SIG-M5 treated with dmso at 0.1 percent for 504 hours (cell line): ENCODE measurements around the gene PCDHB14.
A peak's percentile ranks its signal among the peaks of the same experiment; 100 is the strongest.
"Not testable (repeated sequence)": the region's sequence is repeated elsewhere in the genome, so short reads cannot be mapped to it uniquely, and the experiment has no call there.

Experiments used
- DNase-seq: peaks from one replicate; lab custom pipeline; 2025; ENCODE audit not compliant: unreplicated experiment; lab: John Stamatoyannopoulos, UW

Gene PCDHB14

DNA sequence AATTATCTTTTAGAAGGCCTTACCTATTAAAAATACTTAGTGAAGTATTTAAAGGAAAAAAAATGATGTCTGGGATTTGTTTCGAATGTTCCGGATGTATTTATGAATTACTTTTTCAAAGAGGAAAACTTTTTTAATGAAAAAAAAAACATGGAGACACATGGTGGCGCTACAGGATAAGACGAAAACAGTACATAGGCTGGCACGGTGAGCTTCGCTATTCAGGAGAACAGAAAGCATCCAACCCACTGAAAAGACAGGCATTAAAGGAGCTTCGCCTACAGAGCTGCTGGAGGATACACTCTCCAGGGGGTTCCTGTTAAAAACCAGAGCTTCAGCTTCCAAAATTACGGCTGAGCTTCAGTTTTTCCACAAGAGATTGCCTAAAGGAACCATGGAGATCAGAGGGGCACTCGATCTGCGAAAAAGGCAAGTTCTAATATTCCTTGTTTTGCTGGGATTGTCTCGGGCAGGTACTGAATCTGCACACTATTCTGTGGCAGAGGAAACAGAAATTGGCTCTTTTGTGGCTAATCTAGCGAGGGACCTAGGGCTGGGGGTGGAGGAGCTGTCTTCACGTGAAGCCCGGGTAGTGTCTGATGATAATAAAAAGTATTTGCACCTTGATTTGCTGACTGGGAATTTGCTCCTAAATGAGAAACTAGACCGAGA lies at the start of gene PCDHB14:
PCDHB14 (plus strand) TSS at position 232 of the 672 bp plus-strand sequence; CDS start at position 395, 163 bp downstream.
- DNase-seq, result peak; percentile 45

DNA sequence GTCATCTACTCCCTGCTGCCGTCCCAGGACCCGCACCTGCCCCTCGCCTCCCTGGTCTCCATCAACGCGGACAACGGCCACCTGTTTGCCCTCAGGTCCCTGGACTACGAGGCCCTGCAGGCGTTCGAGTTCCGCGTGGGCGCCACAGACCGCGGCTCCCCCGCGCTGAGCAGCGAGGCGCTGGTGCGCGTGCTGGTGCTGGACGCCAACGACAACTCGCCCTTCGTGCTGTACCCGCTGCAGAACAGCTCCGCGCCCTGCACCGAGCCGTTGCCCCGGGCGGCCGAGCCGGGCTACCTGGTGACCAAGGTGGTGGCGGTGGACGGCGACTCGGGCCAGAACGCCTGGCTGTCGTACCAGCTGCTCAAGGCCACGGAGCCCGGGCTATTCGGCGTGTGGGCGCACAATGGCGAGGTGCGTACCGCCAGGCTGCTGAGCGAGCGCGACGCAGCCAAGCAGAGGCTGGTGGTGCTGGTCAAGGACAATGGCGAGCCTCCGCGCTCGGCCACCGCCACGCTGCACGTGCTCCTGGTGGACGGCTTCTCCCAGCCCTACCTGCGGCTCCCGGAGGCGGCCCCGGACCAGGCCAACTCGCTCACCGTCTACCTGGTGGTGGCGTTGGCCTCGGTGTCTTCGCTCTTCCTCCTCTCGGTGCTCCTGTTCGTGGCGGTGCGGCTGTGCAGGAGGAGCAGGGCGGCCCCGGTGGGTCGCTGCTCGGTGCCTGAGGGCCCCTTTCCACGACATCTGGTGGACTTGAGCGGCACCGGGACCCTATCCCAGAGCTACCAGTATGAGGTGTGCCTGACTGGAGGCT lies 48.6 kb upstream of the PCDHB14 start:
- DNase-seq, result not testable (repeated sequence)

DNA sequence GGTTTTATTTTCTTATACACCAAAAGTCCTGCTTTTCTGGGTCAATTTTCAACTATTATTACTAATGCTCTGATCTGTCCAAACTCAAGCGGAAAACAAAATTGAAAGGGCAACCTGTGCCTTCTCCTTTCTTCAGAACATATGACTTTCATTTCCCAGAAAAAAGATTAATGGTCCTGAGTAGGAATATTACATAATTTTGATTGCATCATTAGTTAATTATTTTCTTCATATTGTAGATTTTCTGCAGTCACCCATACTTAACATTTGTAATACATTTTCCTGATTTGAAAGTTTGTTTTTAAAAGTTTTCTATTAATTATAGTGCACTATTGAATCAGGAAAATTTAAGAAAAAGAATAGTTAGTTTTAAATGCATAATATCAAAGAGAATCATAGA lies 47.2 kb upstream of the PCDHB14 start:
- DNase-seq, result no peak

DNA sequence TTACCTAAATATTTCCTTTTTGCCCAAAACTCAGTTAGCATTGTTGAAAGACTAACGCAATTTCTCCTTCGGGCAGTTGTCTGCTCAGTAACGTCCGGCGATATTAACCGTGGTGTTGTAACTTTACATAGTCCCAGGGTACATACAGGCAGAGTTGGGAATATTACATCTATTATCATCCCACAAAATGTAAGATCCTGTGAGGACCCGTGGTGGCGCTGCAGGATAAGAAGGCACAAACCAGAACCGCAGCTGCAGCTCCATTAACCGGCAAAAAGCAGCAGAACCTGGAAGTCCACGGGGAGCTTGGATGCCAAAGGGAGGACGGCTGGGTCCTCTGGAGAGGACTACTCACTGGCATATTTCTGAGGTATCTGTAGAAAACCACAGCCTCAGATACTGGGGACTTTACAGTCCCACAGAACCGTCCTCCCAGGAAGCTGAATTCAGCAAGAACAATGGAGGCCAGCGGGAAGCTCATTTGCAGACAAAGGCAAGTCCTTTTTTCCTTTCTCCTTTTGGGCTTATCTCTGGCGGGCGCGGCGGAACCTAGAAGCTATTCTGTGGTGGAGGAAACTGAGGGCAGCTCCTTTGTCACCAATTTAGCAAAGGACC lies 45.5 kb upstream of the PCDHB14 start, which contains the start of gene PCDHB8:
PCDHB8 (plus strand) TSS at position 214 of the 615 bp plus-strand sequence; CDS start at position 459, 245 bp downstream.
- DNase-seq, result not testable (repeated sequence)

DNA sequence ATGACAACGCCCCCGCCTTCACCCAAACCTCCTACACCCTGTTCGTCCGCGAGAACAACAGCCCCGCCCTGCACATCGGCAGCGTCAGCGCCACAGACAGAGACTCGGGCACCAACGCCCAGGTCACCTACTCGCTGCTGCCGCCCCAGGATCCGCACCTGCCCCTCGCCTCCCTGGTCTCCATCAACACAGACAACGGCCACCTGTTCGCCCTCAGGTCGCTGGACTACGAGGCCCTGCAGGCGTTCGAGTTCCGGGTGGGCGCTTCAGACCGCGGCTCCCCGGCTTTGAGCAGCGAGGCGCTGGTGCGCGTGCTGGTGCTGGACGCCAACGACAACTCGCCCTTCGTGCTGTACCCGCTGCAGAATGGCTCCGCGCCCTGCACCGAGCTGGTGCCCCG lies 43.8 kb upstream of the PCDHB14 start:
- not testable (repeated sequence) for DNase-seq

DNA sequence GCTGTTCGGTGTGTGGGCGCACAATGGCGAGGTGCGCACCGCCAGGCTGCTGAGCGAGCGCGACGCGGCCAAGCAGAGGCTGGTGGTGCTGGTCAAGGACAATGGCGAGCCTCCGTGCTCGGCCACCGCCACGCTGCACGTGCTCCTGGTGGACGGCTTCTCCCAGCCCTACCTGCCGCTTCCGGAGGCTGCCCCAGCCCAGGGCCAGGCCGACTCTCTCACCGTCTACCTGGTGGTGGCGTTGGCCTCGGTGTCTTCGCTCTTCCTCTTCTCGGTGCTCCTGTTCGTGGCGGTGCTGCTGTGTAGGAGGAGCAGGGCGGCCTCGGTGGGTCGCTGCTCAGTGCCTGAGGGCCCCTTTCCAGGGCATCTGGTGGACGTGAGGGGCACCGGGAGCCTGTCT lies 43.3 kb upstream of the PCDHB14 start:
- not testable (repeated sequence) for DNase-seq

DNA sequence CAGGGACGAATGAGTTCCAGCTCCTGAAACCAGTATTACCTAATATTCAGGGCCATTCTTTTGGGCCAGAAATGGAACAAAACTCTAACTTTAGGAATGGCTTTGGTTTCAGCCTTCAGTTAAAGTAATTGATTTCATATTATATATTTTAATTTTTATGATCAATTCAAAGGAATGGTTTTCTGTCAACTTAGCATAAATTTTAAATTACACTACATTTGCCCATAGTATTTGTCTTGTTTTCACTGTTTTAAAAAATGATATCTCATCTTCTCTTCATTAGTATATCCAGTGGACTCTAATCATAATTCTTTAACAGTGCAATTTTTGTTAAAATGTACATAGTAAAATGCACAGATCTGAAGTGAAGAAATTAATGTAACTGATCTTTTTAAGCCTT lies 42.8 kb upstream of the PCDHB14 start:
- DNase-seq, result no peak

DNA sequence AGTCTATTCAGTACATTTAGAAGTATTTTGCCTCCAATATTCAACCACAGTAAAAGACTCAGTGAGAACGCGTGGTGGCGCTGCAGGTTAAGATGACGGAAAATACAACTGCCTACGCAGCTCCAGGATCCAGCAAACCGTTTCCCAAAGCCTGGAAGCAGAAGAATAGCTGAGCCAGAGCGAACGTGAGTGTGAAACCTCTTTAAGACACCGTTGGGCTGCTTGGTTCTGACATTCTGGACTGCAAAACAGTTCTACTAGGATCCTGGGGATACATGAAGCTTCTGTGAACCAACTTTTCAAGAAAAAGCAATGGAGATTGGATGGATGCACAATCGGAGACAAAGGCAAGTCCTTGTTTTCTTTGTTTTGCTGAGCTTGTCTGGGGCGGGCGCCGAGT lies 40.9 kb upstream of the PCDHB14 start, which contains the start of gene PCDHB16:
PCDHB16 (plus strand) TSS at position 140 of the 400 bp plus-strand sequence; CDS start at position 313, 173 bp downstream.
- DNase-seq, result peak; percentile 18

DNA sequence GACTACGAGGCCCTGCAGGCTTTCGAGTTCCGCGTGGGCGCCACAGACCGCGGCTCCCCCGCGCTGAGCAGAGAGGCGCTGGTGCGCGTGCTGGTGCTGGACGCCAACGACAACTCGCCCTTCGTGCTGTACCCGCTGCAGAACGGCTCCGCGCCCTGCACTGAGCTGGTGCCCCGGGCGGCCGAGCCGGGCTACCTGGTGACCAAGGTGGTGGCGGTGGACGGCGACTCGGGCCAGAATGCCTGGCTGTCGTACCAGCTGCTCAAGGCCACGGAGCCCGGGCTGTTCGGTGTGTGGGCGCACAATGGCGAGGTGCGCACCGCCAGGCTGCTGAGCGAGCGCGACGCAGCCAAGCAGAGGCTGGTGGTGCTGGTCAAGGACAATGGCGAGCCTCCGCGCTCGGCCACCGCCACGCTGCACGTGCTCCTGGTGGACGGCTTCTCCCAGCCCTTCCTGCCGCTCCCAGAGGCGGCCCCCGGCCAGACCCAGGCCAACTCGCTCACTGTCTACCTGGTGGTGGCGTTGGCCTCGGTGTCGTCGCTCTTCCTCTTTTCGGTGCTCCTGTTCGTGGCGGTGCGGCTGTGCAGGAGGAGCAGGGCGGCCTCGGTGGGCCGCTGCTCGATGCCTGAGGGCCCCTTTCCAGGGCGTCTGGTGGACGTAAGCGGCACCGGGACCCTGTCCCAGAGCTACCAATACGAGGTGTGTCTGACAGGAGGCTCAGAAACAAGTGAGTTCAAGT lies 38.9 kb upstream of the PCDHB14 start:
- DNase-seq, result not testable (repeated sequence)

DNA sequence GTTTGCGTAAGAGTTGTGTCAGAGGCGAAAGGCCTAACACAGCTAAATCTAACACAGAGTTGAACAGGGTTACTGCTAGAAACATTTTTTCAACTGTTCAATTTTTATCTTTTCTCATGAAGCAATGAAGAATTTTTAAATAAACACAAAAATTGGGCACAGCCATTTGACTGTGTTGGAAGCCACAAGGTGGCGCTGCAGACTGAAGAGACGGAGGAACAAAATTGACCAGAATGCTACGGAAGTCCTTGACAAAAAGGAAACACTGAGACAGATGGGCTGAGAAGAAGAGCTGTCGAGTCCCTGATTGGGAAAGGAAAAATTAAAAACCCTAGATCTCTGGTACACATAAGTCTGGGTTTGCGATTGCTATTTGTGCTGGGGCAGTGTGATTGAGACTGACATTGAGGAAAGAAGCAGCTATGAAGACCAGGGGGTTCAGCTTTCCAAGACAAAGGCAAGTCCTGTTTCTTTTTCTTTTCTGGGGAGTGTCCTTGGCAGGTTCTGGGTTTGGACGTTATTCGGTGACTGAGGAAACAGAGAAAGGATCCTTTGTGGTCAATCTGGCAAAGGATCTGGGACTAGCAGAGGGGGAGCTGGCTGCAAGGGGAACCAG lies 36.1 kb upstream of the PCDHB14 start, which contains the start of gene PCDHB9:
PCDHB9 (plus strand) TSS at position 265 of the 616 bp plus-strand sequence; CDS start at position 423, 158 bp downstream.
- no peak for DNase-seq

DNA sequence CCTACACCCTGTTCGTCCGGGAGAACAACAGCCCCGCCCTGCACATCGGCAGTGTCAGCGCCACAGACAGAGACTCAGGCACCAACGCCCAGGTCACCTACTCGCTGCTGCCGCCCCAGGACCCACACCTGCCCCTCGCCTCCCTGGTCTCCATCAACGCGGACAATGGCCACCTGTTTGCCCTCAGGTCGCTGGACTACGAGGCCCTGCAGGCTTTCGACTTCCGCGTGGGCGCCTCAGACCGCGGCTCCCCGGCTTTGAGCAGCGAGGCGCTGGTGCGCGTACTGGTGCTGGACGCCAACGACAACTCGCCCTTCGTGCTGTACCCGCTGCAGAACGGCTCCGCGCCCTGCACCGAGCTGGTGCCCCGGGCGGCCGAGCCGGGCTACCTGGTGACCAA lies 34.5 kb upstream of the PCDHB14 start:
- not testable (repeated sequence) for DNase-seq

DNA sequence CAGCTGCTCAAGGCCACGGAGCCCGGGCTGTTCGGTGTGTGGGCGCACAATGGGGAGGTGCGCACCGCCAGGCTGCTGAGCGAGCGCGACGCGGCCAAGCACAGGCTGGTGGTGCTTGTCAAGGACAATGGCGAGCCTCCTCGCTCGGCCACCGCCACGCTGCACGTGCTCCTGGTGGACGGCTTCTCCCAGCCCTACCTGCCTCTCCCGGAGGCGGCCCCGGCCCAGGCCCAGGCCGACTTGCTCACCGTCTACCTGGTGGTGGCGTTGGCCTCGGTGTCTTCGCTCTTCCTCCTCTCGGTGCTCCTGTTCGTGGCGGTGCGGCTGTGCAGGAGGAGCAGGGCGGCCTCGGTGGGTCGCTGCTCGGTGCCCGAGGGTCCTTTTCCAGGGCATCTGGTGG lies 34.0 kb upstream of the PCDHB14 start:
- not testable (repeated sequence) for DNase-seq

DNA sequence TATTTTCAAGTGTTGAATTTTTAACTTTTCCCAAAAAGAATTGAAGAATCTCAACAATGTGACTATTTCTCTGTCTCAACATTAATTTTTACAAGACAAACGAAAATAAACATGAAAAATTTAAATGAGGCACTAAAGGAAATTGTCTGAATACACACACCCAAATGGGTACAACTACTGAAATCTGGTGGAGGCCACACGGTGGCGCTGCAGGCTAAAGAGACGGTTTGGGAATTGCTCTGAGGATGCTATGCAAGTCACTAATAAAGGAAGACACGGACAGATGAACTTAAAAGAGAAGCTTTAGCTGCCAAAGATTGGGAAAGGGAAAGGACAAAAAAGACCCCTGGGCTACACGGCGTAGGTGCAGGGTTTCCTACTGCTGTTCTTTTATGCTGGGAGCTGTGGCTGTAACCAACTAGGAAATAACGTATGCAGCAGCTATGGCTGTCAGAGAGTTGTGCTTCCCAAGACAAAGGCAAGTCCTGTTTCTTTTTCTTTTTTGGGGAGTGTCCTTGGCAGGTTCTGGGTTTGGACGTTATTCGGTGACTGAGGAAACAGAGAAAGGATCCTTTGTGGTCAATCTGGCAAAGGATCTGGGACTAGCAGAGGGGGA lies 30.9 kb upstream of the PCDHB14 start, which contains the start of gene PCDHB10:
PCDHB10 (plus strand) TSS at position 244 of the 616 bp plus-strand sequence; CDS start at position 444, 200 bp downstream.
- peak; percentile 44 for DNase-seq

DNA sequence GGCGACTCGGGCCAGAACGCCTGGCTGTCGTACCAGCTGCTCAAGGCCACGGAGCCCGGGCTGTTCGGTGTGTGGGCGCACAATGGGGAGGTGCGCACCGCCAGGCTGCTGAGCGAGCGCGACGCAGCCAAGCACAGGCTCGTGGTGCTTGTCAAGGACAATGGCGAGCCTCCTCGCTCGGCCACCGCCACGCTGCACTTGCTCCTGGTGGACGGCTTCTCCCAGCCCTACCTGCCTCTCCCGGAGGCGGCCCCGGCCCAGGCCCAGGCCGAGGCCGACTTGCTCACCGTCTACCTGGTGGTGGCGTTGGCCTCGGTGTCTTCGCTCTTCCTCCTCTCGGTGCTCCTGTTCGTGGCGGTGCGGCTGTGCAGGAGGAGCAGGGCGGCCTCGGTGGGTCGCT lies 28.8 kb upstream of the PCDHB14 start:
- not testable (repeated sequence) for DNase-seq

DNA sequence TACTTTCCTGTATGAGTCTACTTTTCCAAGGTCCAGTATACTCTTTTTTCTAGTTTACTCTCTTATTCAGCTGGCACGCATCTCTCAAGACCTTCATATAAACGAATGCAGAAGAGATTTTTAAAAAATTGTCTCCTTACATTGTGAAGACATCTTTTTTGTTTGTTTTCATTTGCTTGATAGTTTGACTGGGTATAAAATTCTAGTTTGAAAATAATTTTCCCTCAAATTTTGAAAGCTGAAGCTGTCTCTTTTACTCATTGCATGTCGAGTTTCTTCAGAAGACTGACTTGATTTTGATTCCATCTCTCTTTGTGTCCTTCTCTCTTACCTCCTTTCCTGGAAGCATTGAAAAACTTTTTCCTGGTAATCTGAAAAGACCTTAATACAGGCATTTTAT lies 26.8 kb upstream of the PCDHB14 start:
- no peak for DNase-seq

DNA sequence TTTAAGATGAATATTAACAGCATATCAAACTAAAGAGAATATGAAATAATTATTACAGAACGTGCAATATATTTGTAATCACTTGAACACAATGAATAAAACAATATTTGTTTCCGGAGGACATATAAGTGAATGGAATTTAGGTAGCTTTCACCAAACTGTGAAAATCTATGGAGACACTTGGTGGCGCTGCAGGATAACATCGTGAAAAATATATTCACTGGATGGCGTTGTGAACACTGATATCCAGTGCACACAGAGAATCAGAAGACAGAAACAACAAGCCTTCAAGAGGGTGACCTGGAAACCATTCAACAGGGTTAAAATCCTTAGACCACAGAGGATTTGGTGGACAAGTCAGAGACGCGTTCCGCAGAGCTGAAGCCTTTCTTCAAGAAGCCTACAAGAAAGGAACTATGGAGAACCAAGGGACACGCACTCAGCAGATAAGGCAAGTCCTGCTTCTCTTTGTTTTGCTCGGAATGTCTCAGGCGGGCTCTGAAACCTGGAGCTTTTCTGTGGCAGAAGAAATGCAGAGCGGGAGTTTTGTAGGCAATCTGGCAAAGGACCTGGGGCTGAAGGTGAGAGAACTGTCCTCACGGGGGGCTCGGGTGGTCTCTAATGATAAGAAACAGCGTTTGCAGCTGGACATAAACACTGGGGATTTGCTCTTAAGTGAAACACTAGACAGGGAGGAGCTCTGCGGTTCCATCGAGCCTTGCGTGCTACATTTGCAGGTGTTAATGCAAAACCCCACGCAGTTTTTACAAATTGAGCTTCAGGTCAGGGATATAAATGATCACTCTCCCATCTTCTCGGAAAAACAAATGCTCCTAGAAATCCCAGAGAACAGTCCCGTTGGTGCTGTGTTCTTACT lies 23.5 kb upstream of the PCDHB14 start, which contains the start of gene PCDHB11:
PCDHB11 (plus strand) TSS at position 269 of the 877 bp plus-strand sequence; CDS start at position 417, 148 bp downstream.
- DNase-seq, result peak; percentile 23

DNA sequence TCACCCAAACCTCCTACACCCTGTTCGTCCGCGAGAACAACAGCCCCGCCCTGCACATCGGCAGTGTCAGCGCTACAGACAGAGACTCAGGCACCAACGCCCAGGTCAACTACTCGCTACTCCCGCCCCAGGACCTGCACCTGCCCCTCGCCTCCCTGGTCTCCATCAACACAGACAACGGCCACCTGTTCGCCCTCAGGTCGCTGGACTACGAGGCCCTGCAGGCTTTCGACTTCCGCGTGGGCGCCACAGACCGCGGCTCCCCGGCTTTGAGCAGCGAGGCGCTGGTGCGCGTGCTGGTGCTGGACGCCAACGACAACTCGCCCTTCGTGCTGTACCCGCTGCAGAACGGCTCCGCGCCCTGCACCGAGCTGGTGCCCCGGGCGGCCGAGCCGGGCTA lies 22.0 kb upstream of the PCDHB14 start:
- DNase-seq, result not testable (repeated sequence)

DNA sequence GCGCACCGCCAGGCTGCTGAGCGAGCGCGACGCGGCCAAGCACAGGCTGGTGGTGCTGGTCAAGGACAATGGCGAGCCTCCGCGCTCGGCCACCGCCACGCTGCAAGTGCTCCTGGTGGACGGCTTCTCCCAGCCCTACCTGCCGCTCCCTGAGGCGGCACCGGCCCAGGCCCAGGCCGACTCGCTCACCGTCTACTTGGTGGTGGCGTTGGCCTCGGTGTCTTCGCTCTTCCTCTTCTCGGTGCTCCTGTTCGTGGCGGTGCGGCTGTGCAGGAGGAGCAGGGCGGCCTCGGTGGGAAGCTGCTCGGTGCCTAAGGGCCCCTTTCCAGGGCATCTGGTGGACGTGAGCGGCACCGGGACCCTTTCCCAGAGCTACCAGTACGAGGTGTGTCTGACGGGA lies 21.5 kb upstream of the PCDHB14 start:
- DNase-seq, result not testable (repeated sequence)
